ENCODE data around the gene VPS9D1.
"Not testable (repeated sequence)": the region's sequence is repeated elsewhere in the genome, so short reads cannot be mapped to it uniquely, and the experiment has no call there.

VPS9D1 gene

DNA sequence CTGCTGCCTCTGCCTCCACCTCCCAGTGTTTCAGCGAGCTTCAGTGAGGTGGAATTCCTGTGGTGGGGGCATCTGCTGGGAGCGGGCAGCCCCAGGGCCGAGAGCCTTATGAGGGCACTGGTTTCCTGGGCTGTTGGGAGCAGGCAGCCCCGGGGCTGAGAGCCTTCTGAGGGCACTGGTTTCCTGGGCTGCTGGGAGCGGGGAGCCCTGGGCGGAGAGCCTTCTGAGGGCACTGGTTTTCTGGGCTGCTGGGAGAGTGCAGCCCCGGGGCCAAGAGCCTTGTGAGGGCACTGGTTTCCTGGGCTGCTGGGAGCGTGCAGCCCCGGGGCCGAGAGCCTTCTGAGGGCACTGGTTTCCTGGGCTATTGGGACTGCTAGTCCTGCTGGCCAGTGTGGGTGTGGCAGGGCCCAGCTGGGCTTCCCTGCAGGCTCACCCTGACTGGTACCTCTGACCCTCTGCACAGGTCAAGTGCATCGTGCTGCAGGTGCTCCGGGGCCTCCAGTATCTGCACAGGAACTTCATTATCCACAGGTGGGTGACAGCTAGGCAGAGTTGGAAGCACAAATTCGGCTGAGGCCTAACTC is 28.6 kb downstream of the VPS9D1 start:
- no peak for FAIRE-seq

DNA sequence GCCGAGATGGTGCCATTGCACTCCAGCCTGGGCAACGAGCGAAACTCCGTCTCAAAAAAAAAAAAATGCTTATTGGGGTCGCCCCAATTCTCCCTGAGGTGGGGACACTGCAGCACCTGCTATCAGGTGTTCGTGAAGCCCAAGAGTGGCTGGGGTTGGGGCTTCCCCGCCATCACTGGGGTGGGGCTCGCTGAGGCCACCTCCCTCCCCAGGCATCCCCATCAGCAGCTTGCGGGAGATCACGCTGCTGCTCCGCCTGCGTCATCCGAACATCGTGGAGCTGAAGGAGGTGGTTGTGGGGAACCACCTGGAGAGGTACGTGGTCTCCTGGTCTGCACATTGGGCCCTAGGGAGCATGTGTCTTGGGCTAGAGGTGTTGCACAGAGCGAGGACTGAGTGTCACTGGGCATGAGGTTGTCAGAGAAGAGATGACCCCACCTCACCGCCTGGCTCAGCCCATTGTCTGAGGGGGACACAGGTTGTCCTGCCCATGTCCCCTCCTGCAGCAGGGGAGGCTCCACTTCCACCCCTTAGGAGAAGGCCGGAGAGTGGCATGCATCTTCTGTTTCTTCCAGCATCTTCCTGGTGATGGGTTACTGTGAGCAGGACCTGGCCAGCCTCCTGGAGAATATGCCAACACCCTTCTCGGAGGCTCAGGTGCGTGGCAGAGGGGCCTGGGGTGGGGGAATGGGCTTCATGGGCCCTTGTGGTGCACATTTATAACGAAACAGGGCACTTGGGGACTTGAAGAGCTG is 29.3 kb downstream of the VPS9D1 start:
- FAIRE-seq = no peak

DNA sequence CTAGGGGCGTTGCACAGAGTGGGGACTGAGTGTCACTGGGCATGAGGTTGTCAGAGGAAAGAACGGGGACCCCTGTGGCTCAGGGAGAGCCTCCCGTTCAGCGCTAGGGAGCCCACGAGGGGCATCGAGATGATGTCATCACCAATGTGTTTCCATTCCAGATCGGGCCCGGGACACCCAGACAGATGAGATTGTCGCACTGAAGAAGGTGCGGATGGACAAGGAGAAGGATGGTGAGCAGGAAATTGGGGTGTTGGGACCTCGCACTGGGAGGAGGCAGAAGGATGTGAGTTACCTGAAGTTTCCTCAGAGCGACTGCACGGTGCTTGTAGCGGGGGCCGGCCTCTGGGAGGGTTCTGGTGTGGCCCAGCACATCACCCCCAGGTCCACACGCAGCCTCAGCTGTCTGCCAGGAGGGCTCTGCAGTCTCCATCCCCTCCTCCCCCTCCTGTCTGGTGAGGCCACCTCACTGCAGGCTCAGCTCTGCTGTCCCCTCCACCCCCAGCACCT is 30.3 kb downstream of the VPS9D1 start:
- FAIRE-seq = no peak

DNA sequence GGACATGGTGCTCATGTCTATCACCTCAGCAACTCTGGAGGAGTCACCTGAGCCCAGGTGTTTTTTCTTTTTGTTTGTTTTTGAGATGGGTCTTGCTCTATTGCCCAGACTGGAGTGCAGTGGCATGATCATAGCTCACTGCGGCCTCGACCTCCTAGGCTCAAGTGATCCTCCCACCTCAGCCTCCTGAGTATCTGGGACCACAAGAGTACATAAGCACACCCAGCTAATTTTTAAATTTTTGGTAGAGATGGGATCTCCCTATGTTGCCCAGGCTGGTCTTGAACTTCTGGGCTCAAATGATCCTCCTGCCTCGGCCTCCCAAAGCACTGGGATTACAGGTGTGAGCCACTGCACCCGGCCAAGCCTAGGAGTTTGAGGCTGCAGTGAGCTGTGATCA is 31.1 kb downstream of the VPS9D1 start:
- not testable (repeated sequence) for FAIRE-seq

DNA sequence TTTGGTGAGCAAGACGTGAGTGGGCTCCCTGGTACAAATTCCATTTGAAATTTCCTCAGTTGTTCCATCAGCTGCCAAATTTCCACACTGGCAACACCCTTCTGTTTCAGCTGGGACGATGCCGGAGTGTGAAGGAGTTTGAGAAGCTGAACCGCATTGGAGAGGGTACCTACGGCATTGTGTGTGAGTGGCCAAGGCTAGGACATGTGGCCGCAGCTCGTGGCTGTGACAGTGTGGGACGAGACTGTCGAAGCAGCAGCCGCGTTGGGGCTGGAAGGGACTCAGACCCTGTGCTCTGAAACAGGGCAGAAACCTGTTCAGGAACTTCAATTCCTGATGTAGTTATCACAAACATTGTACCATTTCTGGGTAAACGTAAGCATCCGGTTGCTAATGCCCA is 31.6 kb downstream of the VPS9D1 start:
- FAIRE-seq = no peak

DNA sequence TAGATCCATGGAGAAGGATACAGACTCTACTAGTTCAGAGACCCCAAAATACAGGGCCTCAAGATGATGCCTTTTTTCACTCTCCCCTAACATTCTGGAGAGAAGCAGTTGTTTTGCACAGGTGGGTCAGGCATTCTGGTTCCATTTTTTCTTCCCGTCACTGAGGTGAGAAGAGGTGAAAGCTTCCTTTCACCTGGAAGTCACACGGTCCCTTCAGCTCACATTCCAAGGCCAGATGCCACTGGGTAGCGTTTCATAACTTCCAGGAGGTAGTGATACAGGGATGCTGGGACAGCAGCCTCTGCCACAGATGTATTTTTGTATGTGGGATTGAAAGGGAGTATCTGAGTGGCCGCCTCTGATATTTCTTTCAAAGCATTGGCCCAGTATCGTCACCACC is 32.3 kb downstream of the VPS9D1 start:
- FAIRE-seq = no peak

DNA sequence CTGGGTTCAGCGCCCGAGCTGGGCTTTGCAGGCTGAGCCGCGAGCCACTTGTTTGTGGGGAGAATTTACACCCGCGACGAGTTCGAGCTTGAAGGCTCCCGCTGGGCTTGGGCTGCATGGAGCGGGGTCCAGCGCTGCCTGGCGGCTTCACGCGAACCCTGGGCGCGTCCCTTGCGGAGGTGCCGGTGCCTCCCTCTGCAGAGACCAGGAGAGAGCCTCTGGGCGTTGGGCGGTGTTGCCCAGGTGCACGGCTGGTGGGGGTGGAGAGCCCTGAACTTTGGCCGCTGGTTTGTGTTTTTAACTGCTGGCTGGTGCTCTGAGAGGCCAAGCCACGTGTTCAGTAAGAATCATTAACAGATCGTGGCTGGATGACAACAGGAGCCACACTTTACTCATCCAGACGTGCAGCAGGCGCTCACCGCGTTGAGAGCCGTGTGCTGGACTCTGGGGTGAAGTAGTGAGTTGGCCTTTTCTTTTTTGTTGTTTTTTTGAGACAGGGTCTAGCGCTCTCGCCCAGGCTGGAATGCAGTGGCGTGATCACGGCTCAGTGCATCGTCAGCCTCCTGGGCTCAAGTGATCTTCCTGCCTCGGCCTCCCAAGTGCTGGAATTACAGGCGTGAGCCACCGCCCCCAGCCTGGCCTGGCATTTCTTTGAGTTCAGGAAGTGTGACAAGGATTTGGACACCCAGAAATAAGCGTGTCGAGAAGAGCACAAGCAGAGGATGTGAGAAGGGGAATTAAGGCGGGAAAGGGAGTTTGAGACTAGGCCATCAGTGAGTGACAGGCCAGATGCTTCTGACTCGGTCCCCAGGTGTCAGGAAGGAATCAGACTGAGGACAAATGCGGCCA is 33.4 kb downstream of the VPS9D1 start:
- no peak for FAIRE-seq

DNA sequence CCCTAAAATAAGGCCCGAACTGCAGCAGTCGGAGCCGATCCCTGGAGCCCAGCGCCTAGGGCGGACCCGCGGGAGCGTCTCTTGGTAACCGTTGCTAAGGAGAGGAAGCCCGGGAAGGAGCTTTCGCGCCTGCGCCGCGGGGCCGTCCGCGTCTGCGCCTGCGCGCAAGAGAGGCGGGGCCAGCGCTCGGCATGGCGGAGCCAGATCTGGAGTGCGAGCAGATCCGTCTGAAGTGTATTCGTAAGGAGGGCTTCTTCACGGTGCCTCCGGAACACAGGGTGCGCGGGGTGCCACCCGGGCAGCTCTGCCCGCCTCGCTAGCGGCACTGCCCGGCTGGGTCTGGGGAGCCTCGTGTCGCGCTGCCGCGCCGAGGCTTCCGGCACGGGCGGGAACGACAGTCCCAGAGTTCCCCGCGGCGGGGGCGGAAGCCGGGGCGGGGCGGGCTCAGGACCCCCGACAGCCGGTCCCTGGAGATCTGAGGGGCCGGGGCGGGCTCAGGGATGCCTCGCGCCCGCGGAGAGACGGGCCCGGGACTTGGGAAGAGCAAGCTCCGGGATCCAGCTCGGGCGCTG is 34.1 kb downstream of the VPS9D1 start, which contains the start of gene CDK10:
Gene CDK10 (plus strand): TSS at position 170 of the 572 bp plus-strand sequence. CDS start 22 bp downstream, at position 192.
- FAIRE-seq = peak; percentile 60

DNA sequence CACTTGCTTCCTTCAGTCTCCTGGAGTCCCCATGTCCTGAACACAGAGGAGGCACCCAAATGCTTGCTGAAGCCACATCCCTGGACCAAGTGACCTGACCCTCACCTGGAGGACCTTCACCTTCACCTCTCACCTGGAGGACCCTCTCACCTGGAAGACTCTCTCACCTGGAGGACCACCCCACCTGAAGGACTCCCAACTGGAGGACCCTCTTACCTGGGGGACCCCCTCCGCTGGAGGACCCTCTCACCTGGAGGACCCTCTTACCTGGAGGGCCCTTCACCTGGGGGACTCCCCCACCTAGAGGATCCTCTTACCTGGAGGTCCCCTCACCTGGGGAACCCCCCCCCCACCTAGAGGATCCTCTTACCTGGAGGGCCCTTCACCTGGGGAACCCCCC is 34.8 kb downstream of the VPS9D1 start:
- no peak for FAIRE-seq

DNA sequence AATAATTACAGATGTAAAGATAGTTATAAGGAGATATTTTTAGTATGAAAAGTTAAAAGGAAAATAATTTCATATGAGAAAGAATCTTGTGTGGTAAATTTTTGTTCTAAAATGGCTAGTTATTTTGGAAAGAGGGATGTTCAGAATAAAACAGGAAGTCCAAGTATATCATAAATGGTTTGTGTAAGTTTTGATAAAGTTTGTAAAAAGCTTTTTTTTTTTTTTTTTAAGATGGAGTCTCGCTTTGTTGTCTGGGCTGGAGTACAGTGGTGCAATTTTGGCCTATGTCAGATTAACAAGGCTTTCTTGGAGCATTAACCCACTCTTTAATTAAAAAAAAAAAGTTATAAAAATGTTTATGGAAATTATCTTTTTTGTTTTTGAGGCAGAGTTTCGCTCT is 42.4 kb downstream of the VPS9D1 start:
- no peak for FAIRE-seq

DNA sequence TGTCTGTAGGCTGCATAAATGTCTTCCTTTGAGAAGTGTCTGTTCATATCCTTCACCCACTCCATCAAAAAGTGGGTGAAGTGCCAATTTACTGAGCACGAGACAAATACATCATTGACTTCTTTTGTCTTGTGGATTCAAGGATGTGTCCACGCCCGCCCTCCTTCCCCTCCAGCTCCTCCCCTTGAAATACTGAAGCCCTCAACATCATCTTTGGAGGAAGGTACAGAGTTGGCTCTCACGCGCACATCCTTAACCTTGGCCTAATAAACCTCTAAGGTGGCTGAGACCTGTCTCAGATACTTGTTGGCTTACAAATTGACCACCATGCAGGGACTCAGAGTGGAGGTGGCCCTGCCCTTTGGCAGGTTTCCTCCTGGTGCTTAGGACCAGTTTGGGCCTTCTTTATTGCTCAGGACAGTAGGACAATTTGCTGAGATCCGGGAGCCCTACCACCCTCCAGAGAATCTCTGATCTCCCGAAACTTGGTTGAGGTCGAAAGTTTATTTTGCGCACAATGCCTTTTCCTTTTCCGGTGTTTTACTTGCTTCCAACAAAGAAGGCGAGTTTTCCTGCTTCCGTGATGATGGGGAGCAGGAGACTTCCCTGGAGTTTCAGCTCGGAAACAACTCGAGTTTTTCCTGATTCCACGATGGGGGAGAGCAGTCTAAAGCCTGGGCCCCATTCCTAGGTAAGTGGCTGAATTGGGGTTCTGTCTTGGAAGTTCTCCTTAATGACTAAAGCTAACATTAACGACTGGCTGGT is 48.3 kb downstream of the VPS9D1 start:
- no peak for FAIRE-seq

DNA sequence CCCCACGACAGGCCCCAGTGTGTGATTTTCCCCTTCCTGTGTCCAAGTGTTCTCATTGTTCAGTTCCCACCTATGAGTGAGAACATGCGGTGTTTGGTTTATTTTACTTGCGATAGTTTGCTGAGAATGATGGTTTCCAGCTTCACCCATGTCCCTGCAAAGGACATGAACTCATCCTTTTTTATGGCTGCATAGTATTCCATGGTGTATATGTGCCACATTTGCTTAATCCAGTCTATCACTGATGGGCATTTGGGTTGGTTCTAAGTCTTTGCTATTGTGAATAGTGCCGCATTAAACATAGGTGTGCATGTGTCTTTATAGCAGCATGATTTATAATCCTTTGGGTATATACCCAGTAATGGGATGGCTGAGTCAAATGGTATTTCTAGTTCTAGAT is 49.1 kb downstream of the VPS9D1 start:
- FAIRE-seq = not testable (repeated sequence)

DNA sequence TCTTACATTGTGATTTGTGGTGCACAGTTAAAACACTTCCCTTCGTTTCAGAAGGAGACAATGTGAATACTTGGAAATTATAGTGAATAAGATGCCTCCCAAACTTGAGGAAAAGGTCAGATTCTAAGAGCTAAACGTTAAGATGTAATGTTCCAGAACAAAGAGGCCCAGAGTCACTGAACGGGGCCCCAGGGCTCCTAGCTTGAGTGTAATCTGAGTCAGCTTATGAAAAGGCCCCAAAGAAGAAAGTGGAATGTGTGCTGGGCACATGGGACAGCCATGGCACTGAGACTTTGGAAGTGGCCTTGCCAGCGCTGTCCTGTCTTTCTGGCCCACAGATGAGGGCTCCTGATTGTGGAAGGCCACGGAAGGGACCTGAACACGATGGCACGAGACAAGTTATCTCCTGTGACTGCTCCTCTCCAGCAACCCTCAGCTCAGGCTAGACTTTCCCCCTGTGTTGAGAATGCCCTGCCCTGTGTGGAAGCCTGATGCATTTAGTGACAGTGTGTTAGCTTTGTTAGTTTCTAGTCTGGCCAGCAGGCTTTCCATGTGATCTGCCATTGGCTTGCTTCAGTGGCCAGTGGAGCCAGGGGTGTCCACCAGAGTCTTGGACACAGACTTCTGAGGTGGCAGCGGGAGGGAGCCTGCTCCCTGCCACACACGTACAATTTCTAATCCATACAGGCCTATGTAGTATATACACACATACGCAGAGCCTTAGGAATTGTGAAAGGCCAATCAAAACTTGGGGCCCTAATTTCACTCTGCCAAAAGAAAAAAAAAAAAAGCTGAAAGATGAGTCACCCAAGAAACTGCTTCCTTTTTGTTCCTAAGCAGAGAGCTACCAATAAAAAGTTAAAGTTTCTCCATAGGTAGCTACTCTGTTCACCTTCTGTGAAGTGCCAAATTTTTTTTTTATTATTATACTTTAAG is 49.9 kb downstream of the VPS9D1 start:
- no peak for FAIRE-seq

DNA sequence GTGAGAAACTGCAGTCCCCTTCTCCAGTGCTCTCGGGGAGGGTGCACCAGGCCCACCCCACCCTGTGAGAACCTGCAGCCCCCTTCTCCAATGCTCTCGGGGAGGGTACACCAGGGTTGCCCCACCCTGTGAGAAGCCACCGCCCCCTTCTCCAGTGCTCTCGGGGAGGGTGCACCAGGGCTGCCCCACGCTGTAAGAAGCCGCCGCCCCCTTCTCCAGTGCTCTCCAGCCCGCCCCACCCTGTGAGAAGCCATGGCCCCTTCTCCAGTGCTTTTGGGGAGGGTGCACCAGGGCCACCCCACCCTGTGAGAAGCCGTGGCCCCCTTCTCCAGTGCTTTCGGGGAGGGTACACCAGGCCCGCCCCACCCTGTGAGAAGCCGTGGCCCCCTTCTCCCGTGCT is 50.9 kb downstream of the VPS9D1 start:
- FAIRE-seq = no peak

DNA sequence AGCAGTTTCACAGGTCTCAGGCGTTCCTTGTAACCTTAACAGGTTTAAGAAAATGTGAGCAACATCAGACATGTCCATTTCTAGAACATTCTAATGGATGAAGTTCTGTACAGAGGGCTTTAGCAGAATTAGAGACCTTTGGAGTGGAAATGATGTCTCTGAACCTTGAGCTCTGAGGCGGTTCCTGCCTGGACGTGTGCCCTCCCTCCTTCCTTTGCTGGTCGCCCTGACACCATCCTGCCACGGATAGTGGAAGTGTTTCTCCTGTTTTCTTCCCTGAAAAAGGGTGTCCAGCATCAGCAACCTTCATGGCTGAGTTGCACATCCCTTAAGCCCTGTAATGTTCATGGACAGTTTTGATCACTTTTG is 51.9 kb downstream of the VPS9D1 start:
- FAIRE-seq = no peak

DNA sequence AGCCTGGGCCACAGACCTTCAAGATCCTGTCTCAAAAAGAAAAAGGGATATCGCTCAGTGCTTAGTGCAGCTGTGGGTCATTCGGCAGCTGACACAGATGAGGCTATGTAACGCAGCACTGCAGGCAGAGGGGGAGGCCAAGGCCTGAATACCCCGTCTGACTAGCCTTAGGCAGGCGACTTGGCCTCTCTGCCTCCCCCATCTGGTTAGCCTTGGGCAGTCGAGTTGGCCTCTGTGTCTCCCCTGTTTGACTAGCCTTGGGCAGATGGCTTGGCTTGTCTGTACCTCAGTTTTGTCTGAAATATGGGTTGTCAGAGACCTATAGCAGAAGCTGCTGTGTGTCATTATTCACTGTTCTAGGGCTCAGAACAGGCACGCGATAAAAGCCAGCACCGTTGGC is 53.1 kb downstream of the VPS9D1 start:
- no peak for FAIRE-seq

DNA sequence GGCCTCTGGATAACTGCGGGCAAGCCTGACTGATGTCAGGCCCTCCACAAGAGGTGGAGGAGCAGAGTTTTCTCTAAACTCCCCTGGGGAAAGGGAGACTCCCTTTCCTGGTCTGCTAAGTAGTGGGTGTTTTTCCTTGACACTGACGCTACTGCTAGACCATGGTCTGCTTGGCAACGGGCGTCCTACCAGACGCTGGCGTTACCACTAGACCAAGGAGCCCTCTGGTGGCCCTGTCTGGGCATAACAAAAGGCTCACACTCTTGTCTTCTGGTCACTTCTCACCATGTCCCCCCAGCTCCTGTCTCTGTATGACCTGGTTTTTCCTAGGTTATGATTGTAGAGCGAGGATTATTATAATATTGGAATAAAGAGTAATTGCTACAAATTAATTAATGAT is 53.7 kb downstream of the VPS9D1 start:
- not testable (repeated sequence) for FAIRE-seq

DNA sequence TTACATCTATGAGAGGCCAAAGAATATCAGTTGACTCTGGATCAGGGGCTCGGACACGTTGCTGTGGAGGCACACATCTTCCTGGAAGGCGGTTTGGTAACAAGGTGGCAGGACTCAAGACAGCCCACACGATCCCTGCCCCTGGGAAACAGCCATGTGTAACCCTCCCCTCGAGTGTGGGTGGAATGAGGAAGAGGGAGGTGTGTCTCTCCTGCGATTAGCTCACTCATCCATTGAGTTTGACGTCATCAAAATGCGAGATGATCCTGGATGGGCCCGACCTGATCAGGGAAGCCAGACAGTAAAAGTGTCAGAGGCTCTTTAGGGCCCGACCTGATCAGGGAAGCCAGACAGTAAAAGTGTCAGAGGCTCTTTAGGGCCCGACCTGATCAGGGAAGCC is 56.5 kb downstream of the VPS9D1 start:
- not testable (repeated sequence) for FAIRE-seq

DNA sequence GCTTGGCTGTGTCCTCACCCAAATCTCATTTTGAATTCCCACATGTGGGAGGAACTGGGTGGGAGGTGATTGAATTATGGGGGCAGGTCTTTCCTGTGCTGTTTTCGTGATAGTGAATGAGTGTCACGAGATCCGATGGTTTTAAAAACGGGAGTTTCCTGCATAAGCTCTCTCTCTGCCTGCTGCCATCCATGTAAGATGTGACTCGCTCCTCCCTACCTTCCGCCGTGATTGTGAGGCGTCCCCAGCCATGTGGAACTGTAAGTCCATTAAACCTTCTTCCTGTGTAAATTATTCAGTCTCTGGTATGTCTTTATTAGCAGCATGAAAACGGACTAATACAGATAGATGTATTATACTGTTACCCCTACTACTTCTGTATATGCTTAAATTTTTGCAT is 59.5 kb downstream of the VPS9D1 start:
- FAIRE-seq = no peak

DNA sequence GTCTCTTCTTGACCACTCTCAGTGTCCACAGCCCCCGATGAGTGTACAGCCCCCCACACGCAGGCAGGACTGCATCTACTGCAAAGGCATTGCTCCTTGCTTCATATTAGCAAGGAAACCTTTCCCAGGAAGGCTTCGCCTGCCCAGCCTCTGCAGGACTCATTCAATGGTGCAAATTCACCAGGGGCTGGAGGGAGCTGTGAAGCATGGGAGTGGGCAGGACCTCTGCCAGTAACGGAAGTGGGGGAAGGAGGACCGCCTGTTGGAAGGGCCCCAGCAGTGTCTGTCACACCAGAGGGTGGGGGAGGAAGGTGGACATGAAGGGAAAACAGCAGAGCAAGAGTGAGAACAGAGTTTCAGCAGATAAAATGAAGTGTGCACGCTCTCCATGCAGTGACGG is 60.6 kb downstream of the VPS9D1 start:
- no peak for FAIRE-seq

DNA sequence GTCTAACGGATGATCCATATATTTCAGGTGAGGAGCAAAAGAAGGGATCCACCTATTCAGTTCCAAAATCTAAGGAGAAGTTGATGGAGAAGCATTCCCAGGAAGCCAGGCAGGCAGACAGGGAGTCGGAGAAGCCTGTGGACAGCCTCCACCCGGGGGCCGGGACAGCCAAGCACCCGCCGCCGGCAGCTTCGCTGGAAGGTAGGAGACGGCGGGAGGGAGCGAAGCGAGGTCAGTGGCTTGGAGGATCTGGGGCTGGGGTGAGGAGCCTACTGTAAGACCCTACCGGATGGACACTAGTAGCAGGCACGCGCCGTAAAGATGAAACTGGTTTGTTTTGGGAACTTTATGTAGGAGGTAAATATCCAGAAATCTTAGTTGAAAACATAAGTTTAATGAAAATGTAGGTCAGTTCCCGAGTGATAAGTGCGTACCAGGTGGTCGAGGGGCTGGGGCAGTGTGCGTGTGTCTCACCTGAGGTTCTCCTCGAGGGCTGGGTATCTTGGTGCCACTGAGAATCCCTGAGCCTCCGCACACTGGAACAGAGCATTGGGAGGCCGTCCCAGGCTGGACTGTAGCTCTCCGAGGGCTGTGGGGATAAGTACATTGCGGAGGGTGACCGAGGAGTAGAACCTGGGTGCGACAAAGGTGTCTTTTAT is 62.3 kb downstream of the VPS9D1 start:
- FAIRE-seq = no peak
